ENCODE data around the gene COX14. TPM values are rescaled to one million over a fixed set of nuclear protein-coding genes. Genes with fewer than 3 reads are reported as not detected.

Gene COX14
- total and polyA plus RNA-seq, 4 donors = 26.7 to 172 (median 53.5) TPM

- peaks cover 8 to 61% (median 41%) of the 10 kb centered on the region in 4 donors for H3K4me1 ChIP-seq (ENCODE audit: control insufficient read depth in 4 of 4, insufficient read depth in 4 of 4, low read length in 3 of 4)
- H3K27ac ChIP-seq (ENCODE audit: low read depth in 1 of 2, low read length in 2 of 2) = peak overlapping the region; percentile 84 to 94
- no peak for DNase-seq (ENCODE audit: low spot score)
- no peaks in the 10 kb centered on the region for H3K27me3 ChIP-seq (ENCODE audit: control insufficient read depth in 4 of 4, insufficient read depth in 4 of 4, low read length in 3 of 4)
- H3K4me3 ChIP-seq (ENCODE audit: low read depth in 1 of 3, low read length in 3 of 3) = no peak overlapping the region
- H3K36me3 ChIP-seq (ENCODE audit: control insufficient read depth in 4 of 4, insufficient read depth in 3 of 4, low read depth in 1 of 4, low read length in 3 of 4) = peaks cover 3 to 22% (median 21%) of the 10 kb centered on the region in 4 donors
- TF ChIP-seq EGR1 (IDR thresholded peaks at IDR 0.05; ENCODE audit: low read depth in 2 of 2) (no peak), MAX (IDR thresholded peaks at IDR 0.05) (no peak), NR2F2 (IDR thresholded peaks at IDR 0.05) (no peak), RXRA (IDR thresholded peaks at IDR 0.05) (no peak), JUND (IDR thresholded peaks at IDR 0.05) (no peak), HNF4G (IDR thresholded peaks at IDR 0.05) (no peak), FOXA2 (IDR thresholded peaks at IDR 0.05) (no peak), GABPA (IDR thresholded peaks at IDR 0.05 in 1 of 2, conservative IDR thresholded peaks at IDR 0.05 in 1 of 2) (no peak), FOXA1 (IDR thresholded peaks at IDR 0.05) (no peak), REST (IDR thresholded peaks at IDR 0.05) (no peak), RAD21 (IDR thresholded peaks at IDR 0.05) (no peak)
- WGBS = 57% methylated on average over 2 of the region's 2 CpGs
- H3K9me3 ChIP-seq (ENCODE audit: control insufficient read depth in 4 of 4, low read length in 3 of 4) = no peaks in the 10 kb centered on the region
- peak overlapping the region in 1 of 2 donors; percentile 41 for H3K9ac ChIP-seq (ENCODE audit: low read depth in 1 of 2, low read length in 2 of 2)
Observed at GRCh38 chr12:50102131-50102531, 9.9 kb upstream of the COX14 start.

GRCh38 chr12:50102646-50103309, 9.3 kb upstream of the COX14 start:
- no peaks in the 10 kb centered on the region for H3K27me3 ChIP-seq (ENCODE audit: control insufficient read depth in 4 of 4, insufficient read depth in 4 of 4, low read length in 3 of 4)
- 46% methylated on average over 8 of the region's 8 CpGs for WGBS
- H3K9ac ChIP-seq (ENCODE audit: low read depth in 1 of 2, low read length in 2 of 2) = peak overlapping the region in 1 of 2 donors; percentile 59
- peak; percentile 64 for DNase-seq (ENCODE audit: low spot score)
- peak overlapping the region; percentile 84 to 94 for H3K27ac ChIP-seq (ENCODE audit: low read depth in 1 of 2, low read length in 2 of 2)
- no peak overlapping the region for H3K4me3 ChIP-seq (ENCODE audit: low read depth in 1 of 3, low read length in 3 of 3)
- H3K9me3 ChIP-seq (ENCODE audit: control insufficient read depth in 4 of 4, low read length in 3 of 4) = no peaks in the 10 kb centered on the region
- TF ChIP-seq YY1 (IDR thresholded peaks at IDR 0.05) (peak; percentile 88), HNF4A (conservative IDR thresholded peaks at IDR 0.05) (peak; percentile 99 to 100), GABPA (IDR thresholded peaks at IDR 0.05 in 1 of 2, conservative IDR thresholded peaks at IDR 0.05 in 1 of 2) (peak in 1 of 2 donors; percentile 38), RAD21 (IDR thresholded peaks at IDR 0.05) (peak; percentile 17 to 52), REST (IDR thresholded peaks at IDR 0.05) (peak; percentile 89), NR2F2 (IDR thresholded peaks at IDR 0.05) (peak; percentile 51), FOXA2 (IDR thresholded peaks at IDR 0.05) (peak; percentile 64), FOXA1 (IDR thresholded peaks at IDR 0.05) (peak; percentile 59), ATF3 (IDR thresholded peaks at IDR 0.05) (peak; percentile 70), RXRA (IDR thresholded peaks at IDR 0.05) (peak; percentile 94), JUND (IDR thresholded peaks at IDR 0.05) (peak in 1 of 2 donors; percentile 57), TAF1 (conservative IDR thresholded peaks at IDR 0.05) (peak; percentile 70), ZBTB33 (IDR thresholded peaks at IDR 0.05) (peak; percentile 86), EGR1 (IDR thresholded peaks at IDR 0.05; ENCODE audit: low read depth in 2 of 2) (peak in 1 of 2 donors; percentile 50), SP1 (IDR thresholded peaks at IDR 0.05) (peak; percentile 98), HNF4G (IDR thresholded peaks at IDR 0.05) (peak; percentile 99), MAX (IDR thresholded peaks at IDR 0.05) (peak; percentile 85), CTCF (IDR thresholded peaks at IDR 0.05; ENCODE audit: low read depth, low read length, missing input control) (no peak)
- peaks cover 2 to 25% (median 21%) of the 10 kb centered on the region in 4 donors for H3K36me3 ChIP-seq (ENCODE audit: control insufficient read depth in 4 of 4, insufficient read depth in 3 of 4, low read depth in 1 of 4, low read length in 3 of 4)
- peaks cover 11 to 67% (median 46%) of the 10 kb centered on the region in 4 donors for H3K4me1 ChIP-seq (ENCODE audit: control insufficient read depth in 4 of 4, insufficient read depth in 4 of 4, low read length in 3 of 4)

All from liver (tissue), 9 donors.